Neural cell (in vitro differentiated cells): Measurements from ENCODE around the gene TMEM255B. TPM values are rescaled to one million over a fixed set of nuclear protein-coding genes. Genes with fewer than 3 reads are reported as not detected.

ENCODE experiments used
- H2AFZ ChIP-seq: fragments of 200-600, 300-800 bp; sonication (generic), shearing (Covaris generic); 2 replicates; pipeline ENCODE4 v1.6.0; 2014; ENCODE audit warnings: low read depth, mild to moderate bottlenecking, antibody characterized with exemption, low read length, moderate library complexity
- H3F3A ChIP-seq: fragments of 200-600 bp; shearing (Covaris generic); 2 replicates; pipeline ENCODE4 v1.6.1; 2016; ENCODE audit warnings: mild to moderate bottlenecking, moderate library complexity, mixed read lengths, antibody characterized with exemption, low read length; ENCODE audit not compliant: insufficient read depth, poor library complexity, severe bottlenecking
- H3K27ac ChIP-seq: fragments of 200-600, 300-800 bp; sonication (generic), shearing (Covaris generic); 2 replicates; pipeline ENCODE4 v1.5.1; 2014; ENCODE audit warnings: mild to moderate bottlenecking, low read length, moderate library complexity
- H3K27me3 ChIP-seq: fragments of 300-800, 200-600 bp; sonication (generic), shearing (Covaris generic); 2 replicates; pipeline ENCODE4 v1.6.0; 2014; ENCODE audit warnings: mild to moderate bottlenecking, low read depth, low read length, moderate library complexity; ENCODE audit not compliant: insufficient read depth
- H3K36me3 ChIP-seq: fragments of 300-800, 200-600 bp; sonication (generic), shearing (Covaris generic); 2 replicates; pipeline ENCODE4 v1.5.1; 2014; ENCODE audit warnings: mild to moderate bottlenecking, antibody characterized with exemption, low read length, moderate library complexity; ENCODE audit not compliant: insufficient read depth
- H3K4me2 ChIP-seq: fragments of 300-800, 200-600 bp; sonication (generic), shearing (Covaris generic); 2 replicates; pipeline ENCODE4 v1.6.0; 2014; ENCODE audit warnings: mild to moderate bottlenecking, low read length
- H3K4me3 ChIP-seq: fragments of 300-800, 200-600 bp; sonication (generic), shearing (Covaris generic); 2 replicates; pipeline ENCODE4 v1.5.1; 2014; ENCODE audit warnings: mild to moderate bottlenecking, low read length, moderate library complexity
- H3K79me2 ChIP-seq: fragments of 200-600 bp; shearing (Covaris generic); replicated peaks from 2 replicates; pipeline ENCODE4 v1.6.0; 2014; ENCODE audit warnings: mild to moderate bottlenecking, low read length, moderate library complexity; ENCODE audit not compliant: insufficient read depth
- H3K9ac ChIP-seq: fragments of 300-800, 200-600 bp; sonication (generic), shearing (Covaris generic); 2 replicates; pipeline ENCODE4 v1.6.1; 2016; ENCODE audit warnings: mild to moderate bottlenecking, low read length, mixed read lengths
- H3K9me2 ChIP-seq: fragments of 200-600 bp; shearing (Covaris generic); 2 replicates; pipeline ENCODE4 v1.6.1; 2016; ENCODE audit warnings: mild to moderate bottlenecking, low read length, mixed read lengths; ENCODE audit not compliant: insufficient read depth
- H3K9me3 ChIP-seq: fragments of 200-600, 300-800 bp; sonication (generic), shearing (Covaris generic); 2 replicates; pipeline ENCODE4 v1.6.1; 2016; ENCODE audit warnings: mild to moderate bottlenecking, mixed run types, low read length, moderate library complexity, mixed read lengths
- H4K20me1 ChIP-seq: fragments of 200-600 bp; shearing (Covaris generic); 2 replicates; pipeline ENCODE4 v1.6.1; 2016; ENCODE audit warnings: mild to moderate bottlenecking, mixed run types; ENCODE audit not compliant: insufficient read depth
- EP300 ChIP-seq: fragments of 450-650 bp; conservative IDR thresholded peaks from 2 replicates; pipeline ENCODE4 v1.6.1; 2014; ENCODE audit warnings: antibody characterized with exemption, mild to moderate bottlenecking, moderate library complexity; ENCODE audit not compliant: poor library complexity, severe bottlenecking
- EZH2 ChIP-seq: fragments of 200-600, 300-800 bp; shearing (Covaris generic), sonication (generic); IDR thresholded peaks from 2 replicates; pipeline ENCODE4 v1.6.1; 2014; ENCODE audit warnings: antibody characterized with exemption, low read length, borderline replicate concordance, mild to moderate bottlenecking; ENCODE audit not compliant: insufficient read depth, poor library complexity, severe bottlenecking
- MXI1 ChIP-seq: fragments of 450-650 bp; conservative IDR thresholded peaks from 2 replicates; pipeline ENCODE4 v1.6.1; 2014; ENCODE audit warnings: antibody characterized with exemption, mild to moderate bottlenecking; ENCODE audit not compliant: poor library complexity, severe bottlenecking
- POLR2AphosphoS5 ChIP-seq: IDR thresholded peaks from 2 replicates; pipeline ENCODE4 v1.6.1; 2012
- RAD21 ChIP-seq: fragments of 450-650 bp; conservative IDR thresholded peaks from 2 replicates; pipeline ENCODE4 v1.6.1; 2014; ENCODE audit warnings: antibody characterized with exemption, mild to moderate bottlenecking, moderate library complexity
- SMC3 ChIP-seq: fragments of 450-650 bp; conservative IDR thresholded peaks from 2 replicates; pipeline ENCODE4 v1.6.1; 2014; ENCODE audit warnings: antibody characterized with exemption, mild to moderate bottlenecking, moderate library complexity; ENCODE audit not compliant: poor library complexity
- TAF1 ChIP-seq: IDR thresholded peaks from 2 replicates; pipeline ENCODE4 v1.6.1; 2012; ENCODE audit warnings: low read depth
- polyA plus RNA-seq: library from polyadenylated mRNA; depleted of rRNA; stranded (reverse); fragments of >200 nt; gene quantifications from 2 replicates; pipeline ENCODE4 v1.2.3, GENCODE V29; 2014
- TF ChIP-seq, protein P1 (sequence below): fragments of 450-650 bp; IDR thresholded peaks from 2 replicates; pipeline ENCODE4 v1.5.1; 2014; ENCODE audit warnings: antibody characterized with exemption, mild to moderate bottlenecking, moderate library complexity; ENCODE audit not compliant: poor library complexity, severe bottlenecking
- TF ChIP-seq, protein P2 (sequence below): IDR thresholded peaks from 2 replicates; pipeline ENCODE4 v1.6.1; 2012; ENCODE audit warnings: borderline replicate concordance

TMEM255B gene
- polyA plus RNA-seq, 1 donor from 2014 or later = not detected

DNA sequence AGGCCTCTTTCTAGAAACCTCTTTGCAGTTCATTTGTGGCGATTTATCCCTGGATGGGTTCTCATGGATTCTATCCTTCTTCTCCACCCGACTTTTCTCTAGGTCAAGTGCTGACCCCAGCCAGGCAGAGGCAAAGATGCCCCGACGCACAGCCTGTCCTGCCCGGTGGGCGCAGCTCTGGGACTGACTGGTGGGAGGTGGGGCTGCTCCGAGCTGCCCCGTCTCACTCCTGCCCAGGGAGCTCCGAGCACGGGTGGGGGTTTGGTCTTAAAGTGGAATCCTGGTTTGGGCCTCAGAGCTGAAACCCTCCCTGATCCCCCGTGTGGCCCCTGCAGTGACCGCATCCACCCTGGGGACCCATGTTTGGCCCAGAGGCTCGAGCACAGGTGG lies 60.3 kb downstream of the TMEM255B start:
- no peaks in the 10 kb centered on the region for H3K36me3 ChIP-seq
- H3K27ac ChIP-seq = no peak overlapping the region
- H2AFZ ChIP-seq = no peak overlapping the region
- H3K9ac ChIP-seq = no peak overlapping the region
- no peaks in the 10 kb centered on the region for H3F3A ChIP-seq
- no peak for TF ChIP-seq POLR2AphosphoS5
- TF ChIP-seq EZH2 = no peak
- TF ChIP-seq, protein P1, sequence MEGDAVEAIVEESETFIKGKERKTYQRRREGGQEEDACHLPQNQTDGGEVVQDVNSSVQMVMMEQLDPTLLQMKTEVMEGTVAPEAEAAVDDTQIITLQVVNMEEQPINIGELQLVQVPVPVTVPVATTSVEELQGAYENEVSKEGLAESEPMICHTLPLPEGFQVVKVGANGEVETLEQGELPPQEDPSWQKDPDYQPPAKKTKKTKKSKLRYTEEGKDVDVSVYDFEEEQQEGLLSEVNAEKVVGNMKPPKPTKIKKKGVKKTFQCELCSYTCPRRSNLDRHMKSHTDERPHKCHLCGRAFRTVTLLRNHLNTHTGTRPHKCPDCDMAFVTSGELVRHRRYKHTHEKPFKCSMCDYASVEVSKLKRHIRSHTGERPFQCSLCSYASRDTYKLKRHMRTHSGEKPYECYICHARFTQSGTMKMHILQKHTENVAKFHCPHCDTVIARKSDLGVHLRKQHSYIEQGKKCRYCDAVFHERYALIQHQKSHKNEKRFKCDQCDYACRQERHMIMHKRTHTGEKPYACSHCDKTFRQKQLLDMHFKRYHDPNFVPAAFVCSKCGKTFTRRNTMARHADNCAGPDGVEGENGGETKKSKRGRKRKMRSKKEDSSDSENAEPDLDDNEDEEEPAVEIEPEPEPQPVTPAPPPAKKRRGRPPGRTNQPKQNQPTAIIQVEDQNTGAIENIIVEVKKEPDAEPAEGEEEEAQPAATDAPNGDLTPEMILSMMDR = no peak
- TF ChIP-seq TAF1 = no peak
- TF ChIP-seq, protein P2, sequence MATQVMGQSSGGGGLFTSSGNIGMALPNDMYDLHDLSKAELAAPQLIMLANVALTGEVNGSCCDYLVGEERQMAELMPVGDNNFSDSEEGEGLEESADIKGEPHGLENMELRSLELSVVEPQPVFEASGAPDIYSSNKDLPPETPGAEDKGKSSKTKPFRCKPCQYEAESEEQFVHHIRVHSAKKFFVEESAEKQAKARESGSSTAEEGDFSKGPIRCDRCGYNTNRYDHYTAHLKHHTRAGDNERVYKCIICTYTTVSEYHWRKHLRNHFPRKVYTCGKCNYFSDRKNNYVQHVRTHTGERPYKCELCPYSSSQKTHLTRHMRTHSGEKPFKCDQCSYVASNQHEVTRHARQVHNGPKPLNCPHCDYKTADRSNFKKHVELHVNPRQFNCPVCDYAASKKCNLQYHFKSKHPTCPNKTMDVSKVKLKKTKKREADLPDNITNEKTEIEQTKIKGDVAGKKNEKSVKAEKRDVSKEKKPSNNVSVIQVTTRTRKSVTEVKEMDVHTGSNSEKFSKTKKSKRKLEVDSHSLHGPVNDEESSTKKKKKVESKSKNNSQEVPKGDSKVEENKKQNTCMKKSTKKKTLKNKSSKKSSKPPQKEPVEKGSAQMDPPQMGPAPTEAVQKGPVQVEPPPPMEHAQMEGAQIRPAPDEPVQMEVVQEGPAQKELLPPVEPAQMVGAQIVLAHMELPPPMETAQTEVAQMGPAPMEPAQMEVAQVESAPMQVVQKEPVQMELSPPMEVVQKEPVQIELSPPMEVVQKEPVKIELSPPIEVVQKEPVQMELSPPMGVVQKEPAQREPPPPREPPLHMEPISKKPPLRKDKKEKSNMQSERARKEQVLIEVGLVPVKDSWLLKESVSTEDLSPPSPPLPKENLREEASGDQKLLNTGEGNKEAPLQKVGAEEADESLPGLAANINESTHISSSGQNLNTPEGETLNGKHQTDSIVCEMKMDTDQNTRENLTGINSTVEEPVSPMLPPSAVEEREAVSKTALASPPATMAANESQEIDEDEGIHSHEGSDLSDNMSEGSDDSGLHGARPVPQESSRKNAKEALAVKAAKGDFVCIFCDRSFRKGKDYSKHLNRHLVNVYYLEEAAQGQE = no peak
- TF ChIP-seq MXI1 = no peak
- no peak for TF ChIP-seq RAD21
- no peak for TF ChIP-seq SMC3
- no peaks in the 10 kb centered on the region for H3K9me2 ChIP-seq
- no peaks in the 10 kb centered on the region for H3K27me3 ChIP-seq
- no peaks in the 10 kb centered on the region for H3K79me2 ChIP-seq
- H3K9me3 ChIP-seq = no peaks in the 10 kb centered on the region
- no peak overlapping the region for H3K4me2 ChIP-seq
- no peak overlapping the region for H3K4me3 ChIP-seq
- no peaks in the 10 kb centered on the region for H4K20me1 ChIP-seq

DNA sequence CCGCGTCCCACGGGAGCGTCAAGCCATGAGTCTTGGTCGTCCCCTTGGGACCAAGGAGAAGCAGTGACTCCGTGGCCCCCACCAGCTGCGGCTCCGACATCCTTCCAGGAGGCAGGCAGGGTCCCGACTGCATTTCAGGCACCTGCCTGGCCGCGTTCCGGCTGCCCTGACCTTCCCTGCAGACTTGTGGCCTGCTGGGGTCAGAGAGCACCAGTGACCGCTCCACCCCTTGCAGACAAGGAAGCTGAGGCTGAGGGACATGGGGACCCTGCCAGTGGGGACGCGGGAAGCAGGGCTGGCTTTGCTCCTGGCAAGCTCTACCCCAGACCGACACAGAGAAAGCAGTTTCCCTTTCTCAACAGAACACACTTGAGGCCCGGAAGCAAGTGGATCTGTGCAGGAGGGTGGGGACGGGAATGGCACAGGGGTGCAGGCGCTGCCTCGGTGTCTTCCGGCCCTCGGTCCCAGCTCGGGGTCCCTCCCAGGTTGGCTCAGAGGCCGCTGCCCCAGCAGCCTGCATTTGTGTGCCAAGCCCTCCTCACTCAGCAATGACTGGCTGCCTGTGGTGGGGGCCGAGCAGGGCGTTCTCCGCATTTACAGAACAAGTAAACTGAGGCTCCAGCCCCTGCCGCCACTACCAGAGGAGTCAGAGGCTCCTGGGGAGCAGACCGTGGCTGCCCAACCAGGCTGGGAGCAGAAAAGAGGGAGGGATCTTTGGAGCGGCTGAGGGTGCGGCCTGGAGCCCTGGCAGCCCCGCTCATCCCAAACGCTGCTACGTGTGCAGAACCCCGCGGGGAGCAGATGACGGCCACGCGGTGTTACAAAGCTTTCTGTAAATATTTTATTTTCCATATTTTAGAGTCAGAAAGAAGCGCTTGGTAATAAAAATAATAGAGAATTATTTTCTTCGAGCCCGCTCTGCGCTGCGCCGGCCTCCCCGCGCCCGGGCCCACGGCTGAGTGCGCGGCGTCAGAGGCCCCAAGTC lies 61.0 kb downstream of the TMEM255B start:
- TF ChIP-seq EZH2 (no peak), EP300 (no peak), RAD21 (no peak), MXI1 (no peak), SMC3 (no peak)
- TF ChIP-seq, protein P2 = no peak
- TF ChIP-seq, protein P1 = no peak
- H3F3A ChIP-seq = no peaks in the 10 kb centered on the region
- no peaks in the 10 kb centered on the region for H3K9me3 ChIP-seq
- no peaks in the 10 kb centered on the region for H3K27me3 ChIP-seq
- H3K4me3 ChIP-seq = no peak overlapping the region
- H3K27ac ChIP-seq = no peak overlapping the region
- H3K79me2 ChIP-seq = no peaks in the 10 kb centered on the region
- H3K4me2 ChIP-seq = no peak overlapping the region
- H4K20me1 ChIP-seq = no peaks in the 10 kb centered on the region
- no peak overlapping the region for H2AFZ ChIP-seq
- H3K9me2 ChIP-seq = no peaks in the 10 kb centered on the region
- no peaks in the 10 kb centered on the region for H3K36me3 ChIP-seq
- no peak overlapping the region for H3K9ac ChIP-seq
